IMR-90 (cell line): ENCODE data around the gene PCK2. TPM values are rescaled to one million over a fixed set of nuclear protein-coding genes. Genes with fewer than 3 reads are reported as not detected.

ENCODE experiments used
- ATAC-seq: fragments of 200-7000 bp; cut with Tn5 transposase; 2 replicates; pipeline ENCODE4 v1.9.1; 2020; ENCODE audit warnings: low read depth, mild to moderate bottlenecking, moderate library complexity
- BruUV-seq: library from RNA; stranded (reverse); fragments of 400-500 nt; replicated peaks from 2 replicates; lab custom pipeline; 2021; lab: Mats Ljungman, UMichigan
- CTCF ChIA-PET: fragments of 300-600 bp; formaldehyde crosslinking; extraction: SDS; loops from one replicate; lab custom pipeline; 2021; ENCODE audit warnings: antibody characterized with exemption; lab: Yijun Ruan, JAX
- POLR2A ChIA-PET: fragments of 300-600 bp; sonication (Branson Sonifier 250); formaldehyde crosslinking; loops from one replicate; lab custom pipeline; 2022; ENCODE audit warnings: antibody characterized with exemption; ENCODE audit not compliant: unreplicated experiment; lab: Charles Lee
- DNase-seq: peaks from one replicate; pipeline ENCODE4 v3.0.0; 2013
- H2AFZ ChIP-seq: replicated peaks from 2 replicates; pipeline ENCODE3; 2013; ENCODE audit warnings: low read length, mild to moderate bottlenecking; ENCODE audit not compliant: poor library complexity
- H2AK5ac ChIP-seq: 2 replicates; pipeline ENCODE4 v1.6.1; 2013; ENCODE audit warnings: low read depth, low read length, inconsistent platforms
- H2AK9ac ChIP-seq: replicated peaks from 2 replicates; pipeline ENCODE3; 2013; ENCODE audit warnings: mild to moderate bottlenecking, low read depth, low read length, moderate library complexity; ENCODE audit not compliant: poor library complexity
- H2BK120ac ChIP-seq: 2 replicates; pipeline ENCODE4 v1.6.1; 2013; ENCODE audit warnings: low read depth, low read length, inconsistent platforms
- H2BK15ac ChIP-seq: 3 replicates; pipeline ENCODE4 v1.6.1; 2013; ENCODE audit warnings: low read depth, low read length, inconsistent platforms
- H2BK20ac ChIP-seq: 2 replicates; pipeline ENCODE4 v1.6.1; 2013; ENCODE audit warnings: low read depth, mild to moderate bottlenecking, inconsistent platforms, low read length, moderate library complexity
- H2BK5ac ChIP-seq: 2 replicates; pipeline ENCODE4 v1.6.1; 2013; ENCODE audit warnings: mild to moderate bottlenecking, low read depth, low read length, inconsistent platforms; ENCODE audit not compliant: poor library complexity, severe bottlenecking
- H3K14ac ChIP-seq: replicated peaks from 2 replicates; pipeline ENCODE4 v1.6.1; 2013; ENCODE audit warnings: low read depth, low read length, inconsistent platforms
- H3K18ac ChIP-seq: 2 replicates; pipeline ENCODE4 v1.6.1; 2013; ENCODE audit warnings: low read depth, low read length, control low read depth
- H3K23ac ChIP-seq: 2 replicates; pipeline ENCODE4 v1.6.1; 2013; ENCODE audit warnings: low read depth, low read length, inconsistent platforms
- H3K27ac ChIP-seq: 2 replicates; pipeline ENCODE4 v1.5.1; 2013; ENCODE audit warnings: mild to moderate bottlenecking, control low read depth, low read length; ENCODE audit not compliant: insufficient read depth
- H3K27me3 ChIP-seq: 2 replicates; pipeline ENCODE4 v1.6.1; 2013; ENCODE audit warnings: low read length; ENCODE audit not compliant: control insufficient read depth, insufficient read depth
- H3K36me3 ChIP-seq: 2 replicates; pipeline ENCODE4 v1.6.1; 2013; ENCODE audit warnings: low read length, mixed read lengths; ENCODE audit not compliant: control insufficient read depth, insufficient read depth
- H3K4ac ChIP-seq: 2 replicates; pipeline ENCODE4 v1.6.1; 2013; ENCODE audit warnings: low read depth, low read length, inconsistent platforms
- H3K4me1 ChIP-seq: 2 replicates; pipeline ENCODE4 v1.6.1; 2013; ENCODE audit warnings: low read length, mixed read lengths; ENCODE audit not compliant: control insufficient read depth, insufficient read depth
- H3K4me2 ChIP-seq: 2 replicates; pipeline ENCODE4 v1.6.1; 2013; ENCODE audit warnings: low read depth, mild to moderate bottlenecking, control low read depth, low read length, moderate library complexity
- H3K4me3 ChIP-seq: 2 replicates; pipeline ENCODE4 v1.5.1; 2013; ENCODE audit warnings: low read depth, mild to moderate bottlenecking, control low read depth, low read length, moderate library complexity; ENCODE audit not compliant: insufficient read depth
- H3K56ac ChIP-seq: 2 replicates; pipeline ENCODE4 v1.6.1; 2013; ENCODE audit warnings: low read length, inconsistent platforms; ENCODE audit not compliant: insufficient read depth; ENCODE audit errors: extremely low read depth
- H3K79me1 ChIP-seq, 2 experiments: 2 replicates each; pipeline ENCODE4 v1.6.1; 2013; ENCODE audit warnings: low read length in 2 of 2, inconsistent platforms in 1 of 2, low read depth in 1 of 2
- H3K9ac ChIP-seq: 2 replicates; pipeline ENCODE4 v1.6.1; 2013; ENCODE audit warnings: low read depth, low read length, control low read depth
- H3K9me1 ChIP-seq: 2 replicates; pipeline ENCODE4 v1.6.1; 2013; ENCODE audit warnings: low read length, inconsistent platforms; ENCODE audit not compliant: insufficient read depth
- H3K9me3 ChIP-seq: 2 replicates; pipeline ENCODE4 v1.6.1; 2013; ENCODE audit warnings: low read length; ENCODE audit not compliant: control insufficient read depth, insufficient read depth
- H4K20me1 ChIP-seq: 2 replicates; pipeline ENCODE4 v1.6.1; 2013; ENCODE audit warnings: low read length, inconsistent platforms; ENCODE audit not compliant: insufficient read depth
- H4K5ac ChIP-seq: 2 replicates; pipeline ENCODE4 v1.6.1; 2013; ENCODE audit warnings: mild to moderate bottlenecking, low read depth, low read length, control low read depth
- H4K8ac ChIP-seq, 2 experiments: 2 replicates each; pipeline ENCODE4 v1.6.1; 2013; ENCODE audit warnings: low read depth in 2 of 2, low read length in 2 of 2, control low read depth in 1 of 2, inconsistent platforms in 1 of 2
- H4K91ac ChIP-seq: 2 replicates; pipeline ENCODE4 v1.6.1; 2013; ENCODE audit warnings: low read depth, low read length, inconsistent platforms; ENCODE audit not compliant: insufficient read depth
- BHLHE40 ChIP-seq: fragments of 150-350 bp; IDR thresholded peaks from 2 replicates; pipeline ENCODE4 v1.6.1; 2016; ENCODE audit warnings: mild to moderate bottlenecking, low read depth, low read length
- MAZ ChIP-seq: IDR thresholded peaks from 2 replicates; pipeline ENCODE4 v1.6.1; 2012; ENCODE audit warnings: low read depth, mild to moderate bottlenecking, low read length, improper control_type of control experiment, moderate library complexity, borderline replicate concordance
- MXI1 ChIP-seq: IDR thresholded peaks from 2 replicates; pipeline ENCODE4 v1.6.1; 2012; ENCODE audit warnings: low read depth, mild to moderate bottlenecking, low read length, moderate library complexity, borderline replicate concordance
- NFE2L2 ChIP-seq: fragments of 150-350 bp; IDR thresholded peaks from 2 replicates; pipeline ENCODE4 v1.6.1; 2016; ENCODE audit warnings: low read depth, mild to moderate bottlenecking, low read length
- POLR2A ChIP-seq: IDR thresholded peaks from 2 replicates; pipeline ENCODE4 v1.6.1; 2012; ENCODE audit warnings: mild to moderate bottlenecking, low read depth, low read length
- RAD21 ChIP-seq: IDR thresholded peaks from 2 replicates; pipeline ENCODE4 v1.6.1; 2012; ENCODE audit warnings: low read length, improper control_type of control experiment
- RCOR1 ChIP-seq: IDR thresholded peaks from 2 replicates; pipeline ENCODE4 v1.6.1; 2012; ENCODE audit warnings: mild to moderate bottlenecking, low read length, improper control_type of control experiment; ENCODE audit not compliant: insufficient replicate concordance
- SMC3 ChIP-seq: fragments of 150-350 bp; IDR thresholded peaks from 2 replicates; pipeline ENCODE4 v1.6.1; 2016; ENCODE audit warnings: low read depth, mild to moderate bottlenecking, antibody characterized with exemption, low read length, moderate library complexity
- WGBS, 2 experiments: methylation state at CpG; one replicate each; pipeline versions ENCODE4 v1.1.5 to v1.1.7; 2013; ENCODE audit warnings: missing lambda C conversion rate in 2 of 2; ENCODE audit not compliant: insufficient read length in 1 of 2; ENCODE audit errors: extremely low coverage in 2 of 2; 5-methylcytosine and 5-hydroxymethylcytosine counted together
- dilution Hi-C: fragments of 300-500 bp; cut with HindIII; formaldehyde crosslinking; loops from one replicate; pipeline ENCODE4 v1.14.3; 2018; ENCODE audit warnings: low sequenced_read_pairs; ENCODE audit not compliant: unreplicated experiment
- in situ Hi-C: fragments of 300-500 bp; cut with MboI; formaldehyde crosslinking; loops from 3 replicates; pipeline ENCODE4 v1.14.3; 2019; ENCODE audit warnings: low sequenced_read_pairs, inconsistent platforms, mixed read lengths
- intact Hi-C: fragments of 100-400 bp; cut with micrococcal nuclease; formaldehyde crosslinking; loops from 2 replicates; pipeline ENCODE4 v1.10.0; 2022
- polyA plus RNA-seq, 3 experiments: library from polyadenylated mRNA; depleted of rRNA; stranded (reverse); fragments of >200 nt; gene quantifications; 2 replicates each; pipeline ENCODE4 v1.2.3, GENCODE V29; 2012; ENCODE audit warnings: low replicate concordance in 1 of 3
- total RNA-seq: library from RNA; depleted of rRNA; stranded (reverse); fragments of >200 nt; gene quantifications from 2 replicates; pipeline ENCODE4 v1.2.3, GENCODE V29; 2012

PCK2 gene
- total and polyA plus RNA-seq, 2 of the 4 experiments (the other 2 are of a cell fraction): 13.4 to 29.4 TPM

DNA sequence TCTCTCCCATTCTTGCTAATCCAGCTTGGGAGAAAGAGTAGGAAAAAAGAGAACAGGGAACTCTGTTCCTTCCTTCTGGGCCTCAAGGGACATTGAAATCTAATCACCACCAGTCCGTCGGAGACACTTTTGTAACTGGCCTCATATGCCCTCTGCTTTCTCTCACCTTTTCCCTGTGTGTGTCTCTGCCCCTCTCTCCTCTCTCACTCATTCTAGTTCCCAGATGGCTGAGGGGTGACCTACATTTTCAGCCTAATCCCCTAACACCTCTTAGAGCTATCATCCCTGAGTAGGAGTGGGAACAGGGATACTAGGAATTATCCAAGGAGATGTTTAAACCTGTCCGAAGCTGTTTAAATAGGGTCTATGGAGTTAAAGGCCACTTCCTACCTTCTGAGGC, 8.9 kb upstream of the PCK2 start:
- Histone ChIP-seq H3K79me1 (no peaks in the 10 kb centered on the region), H3K27me3 (peaks cover 59% of the 10 kb centered on the region), H2AK5ac (no peak overlapping the region), H4K8ac (no peak overlapping the region), H4K91ac (no peak overlapping the region), H2BK20ac (no peak overlapping the region), H2AK9ac (no peak overlapping the region), H2BK15ac (no peak overlapping the region), H3K36me3 (no peaks in the 10 kb centered on the region), H3K23ac (no peak overlapping the region), H3K9me3 (no peaks in the 10 kb centered on the region), H3K4ac (no peak overlapping the region), H3K9ac (no peak overlapping the region), H3K56ac (no peak overlapping the region), H3K27ac (no peak overlapping the region), H4K5ac (no peak overlapping the region), H4K20me1 (no peaks in the 10 kb centered on the region; the same call in 1 of the 2 replicates), H2BK5ac (no peak overlapping the region), H3K14ac (no peak overlapping the region), H3K4me3 (no peak overlapping the region), H3K4me1 (peaks cover 2% of the 10 kb centered on the region; the same call in 1 of the 2 replicates), H2BK120ac (no peak overlapping the region), H3K9me1 (no peaks in the 10 kb centered on the region), H2AFZ (no peak overlapping the region), H3K4me2 (no peak overlapping the region), H3K18ac (no peak overlapping the region)
- WGBS, 2 experiments: no CpG with 5 or more reads among the region's 3 CpGs
- POLR2A ChIA-PET: no interaction called here
- DNase-seq: no peak
- TF ChIP-seq MAZ: no peak
- no peak for TF ChIP-seq BHLHE40
- TF ChIP-seq NFE2L2: no peak
- no peak for TF ChIP-seq RAD21
- no peak for TF ChIP-seq RCOR1
- TF ChIP-seq SMC3: no peak
- TF ChIP-seq POLR2A: no peak
- TF ChIP-seq MXI1: no peak
- no TSS peak for BruUV-seq
- intact Hi-C loops: no loop called here
- dilution Hi-C loops: no loop called here
- ATAC-seq: no peak
- CTCF ChIA-PET: interaction anchor here (0.8 to 2.0 kb wide), 3 partner anchors 24 to 27 kb away, joined by 3 to 6 read pairs (median 6); no protein-coding TSS in a partner anchor
- in situ Hi-C loops: no loop called here
